ENCODE measurements around the gene DUSP2.

Gene DUSP2

DNA sequence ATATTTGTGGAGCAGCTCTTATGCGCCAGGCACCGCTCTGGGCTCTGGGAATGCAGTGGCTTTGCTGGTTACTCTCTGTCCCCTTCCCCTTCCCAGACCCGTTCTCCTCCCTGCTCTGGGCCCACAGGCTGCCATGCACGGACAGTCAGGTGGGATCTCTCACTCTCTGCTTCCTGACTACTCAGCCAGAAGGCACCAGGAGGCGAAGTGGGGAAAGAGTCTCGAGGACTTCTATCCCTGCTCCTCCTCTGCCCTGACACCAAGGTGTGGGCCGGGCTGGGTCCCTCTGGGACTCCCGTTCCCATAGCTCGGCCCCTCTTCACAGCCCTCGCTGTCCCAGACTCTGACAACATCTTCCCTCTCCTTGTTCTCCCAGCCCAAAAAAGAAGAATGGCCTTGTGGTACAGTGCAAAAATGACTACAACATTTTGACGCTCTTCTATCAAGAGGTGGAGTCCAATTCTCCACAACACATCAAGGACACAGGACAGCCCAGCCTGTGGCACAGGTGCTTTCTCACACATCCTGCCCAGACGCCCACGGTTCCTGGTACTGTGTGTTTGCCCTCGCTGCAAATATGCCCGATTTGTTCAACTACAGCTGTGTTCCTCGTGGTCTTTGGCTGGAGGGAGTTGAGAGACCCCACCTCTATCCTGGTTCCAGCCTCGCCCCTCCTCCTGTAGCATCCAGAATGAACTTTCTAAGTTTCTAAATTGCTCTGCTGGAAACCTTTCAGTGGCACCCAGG, 14.0 kb upstream of the DUSP2 start:
- H3K4me1 ChIP-seq (ENCODE audit: insufficient read depth, low read length), result no peaks in the 10 kb centered on the region
- H3K27ac ChIP-seq (ENCODE audit: low read depth, low read length), result no peak overlapping the region
- H3K27me3 ChIP-seq (ENCODE audit: control insufficient read depth in 1 of 2, insufficient read depth in 2 of 2, low read length in 2 of 2), result no peaks in the 10 kb centered on the region
- H3K9ac ChIP-seq (ENCODE audit: low read length), result no peak overlapping the region
- no peaks in the 10 kb centered on the region for H3K36me3 ChIP-seq (ENCODE audit: insufficient read depth, low read length)
- no peak overlapping the region for H3K4me3 ChIP-seq (ENCODE audit: low read depth in 1 of 2, low read length in 2 of 2)
- H3K9me3 ChIP-seq (ENCODE audit: low read length), result no peaks in the 10 kb centered on the region

DNA sequence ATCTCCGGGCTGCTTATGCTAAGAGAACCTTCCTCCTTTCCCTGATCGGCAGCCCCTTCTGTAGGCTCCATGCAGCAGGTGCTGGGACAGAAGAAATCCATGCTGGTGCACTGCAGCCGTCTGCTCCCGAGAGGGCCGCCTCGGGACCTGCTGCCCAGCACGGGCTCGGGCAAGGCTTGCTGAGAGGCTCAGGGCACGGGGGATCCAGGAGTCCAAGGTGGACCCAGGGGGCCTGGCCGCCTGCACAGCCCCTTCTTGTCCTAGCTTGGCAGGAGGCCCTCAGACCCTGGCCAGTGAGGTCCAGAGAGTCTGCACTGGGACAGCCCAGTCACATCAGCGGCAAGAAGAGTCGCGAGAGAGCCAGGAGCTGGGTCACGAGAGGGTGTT, 13.3 kb upstream of the DUSP2 start:
- no peaks in the 10 kb centered on the region for H3K4me1 ChIP-seq (ENCODE audit: insufficient read depth, low read length)
- H3K4me3 ChIP-seq (ENCODE audit: low read depth in 1 of 2, low read length in 2 of 2), result no peak overlapping the region
- H3K27me3 ChIP-seq (ENCODE audit: control insufficient read depth in 1 of 2, insufficient read depth in 2 of 2, low read length in 2 of 2), result no peaks in the 10 kb centered on the region
- no peak overlapping the region for H3K27ac ChIP-seq (ENCODE audit: low read depth, low read length)
- no peaks in the 10 kb centered on the region for H3K36me3 ChIP-seq (ENCODE audit: insufficient read depth, low read length)
- no peaks in the 10 kb centered on the region for H3K9me3 ChIP-seq (ENCODE audit: low read length)
- no peak overlapping the region for H3K9ac ChIP-seq (ENCODE audit: low read length)

DNA sequence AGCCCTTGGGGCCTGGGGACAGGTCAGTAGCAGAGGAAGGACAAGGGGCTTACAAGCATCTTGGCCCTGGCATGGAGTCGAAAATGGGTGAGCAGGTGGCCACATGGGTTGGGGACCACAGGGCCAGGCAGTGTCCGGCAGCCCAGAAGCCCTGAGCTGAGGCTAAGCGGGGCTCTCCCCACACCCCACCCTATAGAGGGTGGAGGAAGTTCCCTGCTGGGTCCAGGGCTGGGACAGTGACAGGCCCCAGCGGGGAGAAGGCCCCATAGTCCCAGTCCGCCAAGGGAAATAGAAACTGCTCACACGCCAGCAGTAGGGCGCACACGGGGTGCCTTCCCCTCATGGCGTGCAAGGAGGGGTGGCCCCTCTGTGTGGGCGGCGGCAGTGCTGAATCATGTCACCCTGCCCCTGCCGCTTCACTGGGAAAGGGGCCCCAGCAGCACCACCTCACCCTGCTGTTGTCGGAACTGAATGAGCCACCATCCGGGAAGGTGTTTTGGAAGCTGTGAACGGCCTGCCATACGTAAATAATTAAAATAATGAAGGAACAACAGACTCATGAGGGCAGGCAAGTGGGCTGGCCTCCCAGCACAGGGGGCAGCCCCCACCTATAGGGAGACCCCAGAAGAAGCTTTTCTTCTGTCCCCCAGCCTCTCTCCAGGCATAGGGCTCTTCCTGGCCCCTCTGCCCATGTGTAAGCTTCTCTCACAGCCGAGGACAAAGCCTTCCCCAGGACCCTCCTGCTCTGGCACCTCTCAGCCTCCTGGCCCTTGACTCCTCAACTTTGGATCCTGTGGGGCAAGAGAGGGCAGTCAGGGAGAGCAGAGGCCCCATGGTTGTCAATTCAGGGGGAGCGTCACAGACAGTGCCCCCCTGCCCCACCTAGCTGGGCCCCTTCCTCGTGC, 12.7 kb upstream of the DUSP2 start:
- Histone ChIP-seq H3K9me3 (ENCODE audit: low read length) (no peaks in the 10 kb centered on the region), H3K36me3 (ENCODE audit: insufficient read depth, low read length) (no peaks in the 10 kb centered on the region), H3K4me1 (ENCODE audit: insufficient read depth, low read length) (no peaks in the 10 kb centered on the region), H3K4me3 (ENCODE audit: low read depth in 1 of 2, low read length in 2 of 2) (no peak overlapping the region), H3K27ac (ENCODE audit: low read depth, low read length) (no peak overlapping the region), H3K9ac (ENCODE audit: low read length) (no peak overlapping the region), H3K27me3 (ENCODE audit: control insufficient read depth in 1 of 2, insufficient read depth in 2 of 2, low read length in 2 of 2) (no peaks in the 10 kb centered on the region)

DNA sequence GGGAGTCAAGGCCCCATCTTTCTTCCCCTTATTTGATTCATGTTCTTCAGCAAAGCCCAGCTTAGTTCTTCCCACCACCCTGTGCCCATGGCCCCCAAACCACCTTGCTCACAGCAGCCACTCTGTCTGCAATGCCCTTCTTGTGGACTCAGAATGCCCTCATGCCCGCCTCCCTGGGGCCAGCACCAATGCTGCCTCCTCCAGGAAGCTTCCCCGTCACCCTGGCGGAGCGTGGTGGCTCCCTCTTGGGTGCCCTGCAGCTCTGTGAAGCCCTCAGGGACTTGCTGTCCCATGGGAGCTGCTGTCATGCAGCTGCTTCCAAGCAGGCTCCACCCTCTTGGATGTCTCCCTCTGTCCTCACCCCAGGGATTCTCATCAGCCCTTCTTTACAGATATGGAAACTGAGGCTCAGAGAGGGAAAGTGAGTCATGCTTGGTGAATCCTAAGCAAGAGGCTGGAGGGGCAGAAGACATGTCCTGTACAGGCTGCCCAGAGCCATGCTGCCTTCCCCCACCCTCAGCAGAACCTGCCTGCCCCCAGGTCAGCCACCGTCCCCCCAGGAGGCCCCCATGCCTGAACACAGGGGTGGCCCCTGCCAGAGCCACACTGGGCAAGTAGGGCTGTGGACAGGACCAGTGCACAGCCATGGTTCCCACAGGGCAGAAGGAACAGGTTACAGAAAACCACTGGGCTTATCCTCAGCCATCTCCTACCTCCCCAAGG, 11.8 kb upstream of the DUSP2 start:
- Histone ChIP-seq H3K27ac (ENCODE audit: low read depth, low read length) (no peak overlapping the region), H3K27me3 (ENCODE audit: control insufficient read depth in 1 of 2, insufficient read depth in 2 of 2, low read length in 2 of 2) (no peaks in the 10 kb centered on the region), H3K36me3 (ENCODE audit: insufficient read depth, low read length) (no peaks in the 10 kb centered on the region), H3K9ac (ENCODE audit: low read length) (no peak overlapping the region), H3K4me1 (ENCODE audit: insufficient read depth, low read length) (no peaks in the 10 kb centered on the region), H3K9me3 (ENCODE audit: low read length) (no peaks in the 10 kb centered on the region), H3K4me3 (ENCODE audit: low read depth in 1 of 2, low read length in 2 of 2) (no peak overlapping the region)

DNA sequence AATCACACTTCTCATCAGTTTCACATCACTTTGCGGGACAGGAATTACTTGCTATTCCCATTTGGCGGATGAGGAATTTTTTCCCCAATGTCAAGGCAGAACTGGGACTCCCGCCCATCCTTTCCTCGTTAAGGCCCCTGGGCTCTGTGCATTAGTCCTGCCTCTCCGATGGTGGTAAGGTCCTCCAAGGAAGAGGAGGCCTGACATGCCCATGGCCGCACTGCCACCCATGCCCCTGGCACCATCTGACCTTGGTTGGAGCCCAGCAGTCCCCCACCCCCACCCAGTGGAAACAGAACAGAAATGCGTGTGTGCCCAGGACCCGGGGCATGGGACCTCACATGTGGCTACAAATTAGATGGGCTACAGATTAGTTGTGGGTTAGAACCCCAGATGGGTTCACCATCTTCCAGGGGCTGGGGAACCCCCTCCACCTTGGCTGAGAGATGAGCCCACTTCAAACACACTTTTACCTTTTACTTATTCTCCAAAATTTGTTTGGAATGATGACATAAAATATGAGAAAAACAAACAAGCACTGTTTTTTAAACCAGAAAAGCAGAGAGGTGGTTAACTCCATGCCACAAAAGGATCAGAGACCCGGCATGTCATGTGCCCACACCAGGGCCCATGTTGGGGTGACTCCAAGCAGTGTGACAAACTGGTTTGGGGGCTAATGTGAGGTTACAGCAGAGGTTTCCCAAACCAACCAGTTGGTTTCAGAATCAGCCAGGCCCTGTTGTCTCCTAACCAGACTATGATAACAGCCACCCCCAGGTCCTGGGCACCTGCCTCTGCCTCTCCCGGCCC, 11.0 kb upstream of the DUSP2 start:
- Histone ChIP-seq H3K4me1 (ENCODE audit: insufficient read depth, low read length) (no peaks in the 10 kb centered on the region), H3K27ac (ENCODE audit: low read depth, low read length) (no peak overlapping the region)

DNA sequence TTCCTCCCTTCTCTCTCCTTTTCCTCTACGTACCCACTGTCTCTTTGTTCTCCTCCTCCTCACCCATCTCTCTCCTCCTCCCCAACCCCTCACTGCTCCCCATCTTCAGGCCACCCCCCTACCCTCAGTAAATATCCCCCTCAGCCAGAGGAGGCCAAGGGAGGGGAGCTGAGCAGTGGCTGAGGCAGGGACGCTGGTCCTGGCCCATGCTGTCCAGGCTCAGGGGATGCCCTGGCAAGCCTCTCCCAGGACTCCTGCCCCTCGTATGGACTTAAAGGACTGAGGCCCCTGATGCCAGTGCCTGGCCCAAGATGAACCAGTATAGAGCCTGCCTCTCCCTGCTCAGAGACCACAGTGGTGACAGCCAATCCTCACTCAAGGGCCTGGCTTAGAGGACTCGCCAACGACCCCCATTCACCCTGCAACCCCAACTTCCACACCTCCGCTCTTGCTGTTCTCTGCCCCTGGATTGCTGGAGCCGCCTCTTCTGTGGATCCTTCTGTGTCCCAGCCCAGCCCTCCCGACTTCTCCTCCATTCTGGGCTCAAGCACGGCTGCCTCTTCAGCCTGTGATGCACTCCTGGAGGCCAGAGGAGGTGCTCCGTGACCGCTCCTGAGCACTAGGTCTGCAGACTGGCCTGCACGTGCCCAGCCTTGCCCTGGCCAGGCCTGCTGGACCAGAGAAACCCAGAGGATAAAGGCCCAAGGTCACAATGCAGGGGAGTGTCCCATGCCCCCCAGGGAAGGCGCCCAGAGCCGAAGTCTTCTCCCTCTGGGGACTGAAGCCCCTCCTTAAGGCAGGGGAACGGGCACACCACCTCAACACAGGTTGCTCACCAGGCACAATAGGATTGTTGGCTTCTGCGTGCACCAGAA, 9.5 kb upstream of the DUSP2 start:
- Histone ChIP-seq H3K27me3 (ENCODE audit: control insufficient read depth in 1 of 2, insufficient read depth in 2 of 2, low read length in 2 of 2) (no peaks in the 10 kb centered on the region), H3K4me3 (ENCODE audit: low read depth in 1 of 2, low read length in 2 of 2) (no peak overlapping the region), H3K9ac (ENCODE audit: low read length) (no peak overlapping the region), H3K27ac (ENCODE audit: low read depth, low read length) (no peak overlapping the region), H3K9me3 (ENCODE audit: low read length) (no peaks in the 10 kb centered on the region), H3K36me3 (ENCODE audit: insufficient read depth, low read length) (no peaks in the 10 kb centered on the region), H3K4me1 (ENCODE audit: insufficient read depth, low read length) (no peaks in the 10 kb centered on the region)

More for the DNA sequence above, 11.0 kb upstream of the DUSP2 start:
- H3K9me3 ChIP-seq (ENCODE audit: low read length), result no peaks in the 10 kb centered on the region
- no peaks in the 10 kb centered on the region for H3K36me3 ChIP-seq (ENCODE audit: insufficient read depth, low read length)
- no peaks in the 10 kb centered on the region for H3K27me3 ChIP-seq (ENCODE audit: control insufficient read depth in 1 of 2, insufficient read depth in 2 of 2, low read length in 2 of 2)
- no peak overlapping the region for H3K4me3 ChIP-seq (ENCODE audit: low read depth in 1 of 2, low read length in 2 of 2)
- no peak overlapping the region for H3K9ac ChIP-seq (ENCODE audit: low read length)

DNA sequence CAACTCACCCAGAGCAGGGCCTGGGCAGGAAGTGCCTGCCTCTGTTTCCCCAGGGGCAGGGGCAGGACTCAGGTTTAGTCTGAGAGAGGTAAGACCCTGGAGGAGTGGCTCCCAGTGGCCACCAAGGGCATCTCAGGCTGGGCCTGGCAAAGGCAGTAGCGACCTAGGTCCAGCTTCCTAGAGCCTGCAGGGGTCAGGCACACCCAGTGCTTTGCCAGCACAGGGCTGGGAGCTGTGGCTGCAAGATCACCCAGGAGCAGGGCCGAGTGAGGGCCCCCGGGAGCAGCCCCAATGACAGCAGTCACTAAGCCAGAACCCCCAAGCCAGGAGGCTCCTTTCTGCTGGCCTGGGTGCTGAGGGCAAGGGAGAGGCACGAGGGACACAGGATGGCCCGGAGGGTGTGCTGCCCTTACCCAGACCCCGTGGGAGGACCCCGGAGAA, 8.8 kb upstream of the DUSP2 start:
- Histone ChIP-seq H3K9me3 (ENCODE audit: low read length) (no peaks in the 10 kb centered on the region), H3K4me1 (ENCODE audit: insufficient read depth, low read length) (no peaks in the 10 kb centered on the region), H3K9ac (ENCODE audit: low read length) (no peak overlapping the region), H3K36me3 (ENCODE audit: insufficient read depth, low read length) (no peaks in the 10 kb centered on the region), H3K27ac (ENCODE audit: low read depth, low read length) (no peak overlapping the region), H3K4me3 (ENCODE audit: low read depth in 1 of 2, low read length in 2 of 2) (no peak overlapping the region), H3K27me3 (ENCODE audit: control insufficient read depth in 1 of 2, insufficient read depth in 2 of 2, low read length in 2 of 2) (no peaks in the 10 kb centered on the region)

DNA sequence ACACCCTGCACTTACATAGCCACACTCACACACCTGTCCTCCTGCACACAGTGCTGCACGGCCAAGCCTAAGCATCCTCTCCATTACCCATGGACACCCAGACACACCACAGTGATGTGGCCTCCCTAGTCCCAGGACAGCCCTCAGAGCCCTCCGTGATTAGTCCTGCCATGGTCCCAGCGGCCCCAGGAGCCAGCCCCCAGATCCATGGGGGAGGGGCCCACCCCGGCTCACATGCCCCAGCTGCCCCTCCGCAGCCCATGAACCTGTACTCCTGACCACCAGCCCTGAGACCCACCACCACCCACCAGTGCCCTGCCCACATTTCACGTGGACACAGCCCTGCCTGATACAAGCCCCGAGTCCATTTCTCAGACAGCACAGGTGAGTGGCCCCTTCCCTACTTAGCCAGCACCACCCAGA, 8.1 kb upstream of the DUSP2 start:
- H3K9me3 ChIP-seq (ENCODE audit: low read length), result no peaks in the 10 kb centered on the region
- no peaks in the 10 kb centered on the region for H3K4me1 ChIP-seq (ENCODE audit: insufficient read depth, low read length)
- no peak overlapping the region for H3K4me3 ChIP-seq (ENCODE audit: low read depth in 1 of 2, low read length in 2 of 2)
- no peaks in the 10 kb centered on the region for H3K27me3 ChIP-seq (ENCODE audit: control insufficient read depth in 1 of 2, insufficient read depth in 2 of 2, low read length in 2 of 2)
- H3K27ac ChIP-seq (ENCODE audit: low read depth, low read length), result no peak overlapping the region
- H3K9ac ChIP-seq (ENCODE audit: low read length), result no peak overlapping the region
- no peaks in the 10 kb centered on the region for H3K36me3 ChIP-seq (ENCODE audit: insufficient read depth, low read length)

DNA sequence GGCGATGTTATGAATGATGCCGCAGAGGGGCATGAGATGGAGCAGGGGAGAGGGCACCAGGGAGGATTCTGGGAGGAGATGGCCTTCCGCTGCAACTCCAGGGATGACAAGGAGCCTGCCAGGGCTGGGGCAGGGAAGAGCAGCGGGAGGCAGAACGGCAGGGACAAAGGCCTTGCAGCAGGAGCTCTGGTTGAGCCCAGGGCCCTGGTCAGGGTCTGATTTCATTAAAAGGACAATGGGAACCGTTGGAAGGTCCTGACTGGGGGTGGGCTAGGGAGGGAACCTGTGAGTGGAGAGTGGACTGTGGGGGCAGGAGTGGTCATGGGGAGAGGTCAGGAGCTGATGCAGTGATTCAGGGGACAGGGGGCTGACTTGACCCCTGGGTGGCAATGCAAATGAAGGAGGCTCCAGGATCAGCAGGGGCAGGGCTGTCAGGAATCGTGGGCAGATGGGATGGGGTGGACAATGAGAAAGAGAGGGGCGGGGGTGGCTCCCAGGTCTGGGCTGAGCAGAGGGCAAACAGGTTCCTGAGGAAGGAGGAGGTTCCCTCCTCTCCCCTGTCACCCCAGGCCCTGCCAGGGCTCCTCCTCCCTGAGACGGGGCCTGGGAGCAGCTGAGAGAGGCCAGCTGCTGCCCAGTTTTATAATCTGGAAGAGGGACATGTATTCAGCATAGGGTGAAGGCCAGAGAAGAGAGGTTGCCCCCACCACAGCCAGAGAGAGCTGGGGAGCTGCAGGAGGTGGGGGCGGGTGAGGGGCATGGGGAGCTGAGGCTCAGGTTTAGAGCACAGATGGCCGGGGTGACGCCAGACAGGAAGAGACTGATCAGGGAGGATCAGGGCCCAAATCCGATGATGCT, 7.3 kb upstream of the DUSP2 start:
- Histone ChIP-seq H3K4me3 (ENCODE audit: low read depth in 1 of 2, low read length in 2 of 2) (no peak overlapping the region), H3K9me3 (ENCODE audit: low read length) (no peaks in the 10 kb centered on the region), H3K4me1 (ENCODE audit: insufficient read depth, low read length) (no peaks in the 10 kb centered on the region), H3K27ac (ENCODE audit: low read depth, low read length) (no peak overlapping the region), H3K27me3 (ENCODE audit: control insufficient read depth in 1 of 2, insufficient read depth in 2 of 2, low read length in 2 of 2) (no peaks in the 10 kb centered on the region), H3K9ac (ENCODE audit: low read length) (no peak overlapping the region), H3K36me3 (ENCODE audit: insufficient read depth, low read length) (no peaks in the 10 kb centered on the region)
